ENCODE results near the gene GNAT2. TPM values are rescaled to one million over a fixed set of nuclear protein-coding genes. Genes with fewer than 3 reads are reported as not detected.
A peak's percentile ranks its signal among the peaks of the same experiment; 100 is the strongest.

Gene GNAT2
- 0.16 TPM in 1 of 2 replicates, not detected in the other for total RNA-seq

DNA sequence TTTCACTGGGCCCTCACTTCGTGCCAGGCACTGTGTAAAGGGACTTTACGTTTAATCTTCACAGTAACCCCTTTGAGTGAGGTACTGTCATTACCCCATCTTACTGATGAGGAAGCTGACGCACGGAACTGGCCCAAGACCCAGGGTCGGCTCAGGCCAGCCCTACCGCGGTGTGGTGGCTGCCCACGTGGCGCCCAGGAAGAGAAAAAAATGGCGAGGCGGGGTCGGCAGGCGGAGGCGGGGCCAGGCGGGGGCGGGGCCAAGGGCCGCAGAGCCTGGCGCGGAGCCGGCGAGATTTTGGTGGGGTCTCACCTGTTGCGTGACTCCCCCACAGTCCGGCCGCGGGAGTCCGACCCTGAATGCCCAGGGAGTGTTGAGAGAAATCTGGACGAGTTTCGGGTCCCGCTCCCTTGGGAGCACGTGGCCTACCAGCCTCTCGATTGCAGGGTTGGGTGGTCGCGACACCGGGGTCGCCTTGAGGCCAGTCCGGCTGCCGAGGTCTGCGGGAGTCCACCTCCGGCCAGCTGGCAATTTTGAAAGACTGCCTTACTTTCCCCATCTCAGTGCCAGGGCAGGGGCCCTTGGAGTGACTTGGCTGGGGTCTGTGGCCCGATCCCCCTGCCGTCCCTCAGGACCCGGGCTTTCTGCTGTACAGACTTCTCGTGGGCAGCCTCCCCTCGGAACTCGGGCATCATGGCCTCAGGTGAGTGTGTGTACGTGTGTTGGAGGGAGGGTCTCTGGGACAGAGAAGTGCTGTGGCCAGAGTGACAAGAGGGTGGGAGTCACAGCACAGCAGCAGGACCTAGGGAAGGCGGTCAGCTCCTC, at the start of gene GNAT2, which contains the start of gene AMPD2:
Gene GNAT2 (minus strand): TSS at position 41 of the 825 bp plus-strand sequence. CDS start 6,746 bp downstream, outside the sequence.
Gene AMPD2 (plus strand): TSS at position 262 of the 825 bp plus-strand sequence. CDS start 1,339 bp downstream, outside the sequence.

GRCh38 chr1:109667452-109668122, 48.2 kb upstream of the GNAT2 start, which contains the start of gene GSTM2:
Gene GSTM2, plus strand, starts transcription at chr1:109668057. Its CDS starts 59 bp downstream, at chr1:109668116.

DNA sequence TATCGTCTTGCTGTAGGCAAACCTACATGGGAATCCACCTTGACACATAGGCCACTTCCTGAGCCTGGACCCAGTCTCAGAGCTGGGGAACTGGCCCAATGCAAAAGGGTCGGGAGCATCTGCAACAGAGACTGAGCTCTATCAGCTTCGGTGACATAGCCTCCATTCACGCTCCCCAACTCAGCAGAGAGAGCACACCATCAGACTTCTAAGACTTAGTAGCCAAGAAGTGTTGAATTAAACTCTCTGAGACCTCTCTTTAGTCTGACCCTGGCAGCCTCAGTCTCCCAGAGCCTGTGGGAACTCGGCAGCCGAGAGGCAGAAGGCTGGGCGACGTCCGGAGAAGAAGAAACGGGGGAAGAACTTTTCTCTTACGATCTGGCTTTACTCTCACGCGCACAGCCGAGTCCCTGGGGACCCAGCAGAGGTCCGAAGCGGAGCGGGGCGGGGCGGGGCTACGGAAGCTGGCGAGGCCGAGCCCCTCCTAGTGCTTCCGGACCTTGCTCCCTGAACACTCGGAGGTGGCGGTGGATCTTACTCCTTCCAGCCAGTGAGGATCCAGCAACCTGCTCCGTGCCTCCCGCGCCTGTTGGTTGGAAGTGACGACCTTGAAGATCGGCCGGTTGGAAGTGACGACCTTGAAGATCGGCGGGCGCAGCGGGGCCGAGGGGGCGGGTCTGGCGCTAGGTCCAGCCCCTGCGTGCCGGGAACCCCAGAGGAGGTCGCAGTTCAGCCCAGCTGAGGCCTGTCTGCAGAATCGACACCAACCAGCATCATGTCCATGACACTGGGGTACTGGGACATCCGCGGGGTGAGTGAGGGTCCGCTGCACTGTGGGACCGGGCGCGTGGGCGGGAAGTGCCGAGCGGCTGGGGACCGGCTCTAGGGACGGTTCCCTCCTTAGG, 36.5 kb upstream of the GNAT2 start, which contains the start of gene GSTM4:
Gene GSTM4 (plus strand): TSS at position 485 of the 905 bp plus-strand sequence. CDS start 291 bp downstream, at position 776.

Small RNA genes within 50 kb of the gene (small RNA-seq; reads per million reads assigned to genes)
- 9.3 reads per million, percentile 90 among the genes with 10 or more reads in this experiment for gene RNU6V

Other genes with a start within 250 kb of the GNAT2 start
- 9.6 and 13.1 TPM in 2 replicates for gene SORT1, start 221.7 kb downstream of the GNAT2 start, total RNA-seq
- gene PSMA5, start 193.2 kb downstream of the GNAT2 start, total RNA-seq, result 31.3 and 47.8 TPM in 2 replicates
- under 0.01 and 0.12 TPM in 2 replicates for gene SYPL2, start 153.1 kb downstream of the GNAT2 start, total RNA-seq
- 3.5 and 3.7 TPM in 2 replicates for gene ATXN7L2, start 135.7 kb downstream of the GNAT2 start, total RNA-seq
- 11.7 and 12.2 TPM in 2 replicates for gene CYB561D1, start 125.5 kb downstream of the GNAT2 start, total RNA-seq
- gene AMIGO1, start 109.9 kb downstream of the GNAT2 start, total RNA-seq, result 3.3 and 4.9 TPM in 2 replicates
- gene GPR61, start 79.7 kb downstream of the GNAT2 start, total RNA-seq, result not detected in 2 replicates
- 12.9 and 14.3 TPM in 2 replicates for gene GNAI3, start 71.0 kb downstream of the GNAT2 start, total RNA-seq
- gene AMPD2, start 221 bp upstream of the GNAT2 start, total RNA-seq, result 140 and 147 TPM in 2 replicates
- gene GSTM4, start 36.5 kb upstream of the GNAT2 start, total RNA-seq, result 16.5 and 17.5 TPM in 2 replicates
- gene GSTM2, start 48.4 kb upstream of the GNAT2 start, total RNA-seq, result 27.7 and 31.9 TPM in 2 replicates
- gene GSTM1, start 68.2 kb upstream of the GNAT2 start, total RNA-seq, result 18.3 TPM in 1 of 2 replicates, not detected in the other
- 6.0 and 12.5 TPM in 2 replicates for gene GSTM5, start 92.6 kb upstream of the GNAT2 start, total RNA-seq
- 70.7 and 124 TPM in 2 replicates for gene GSTM3, start 121.4 kb upstream of the GNAT2 start, total RNA-seq
- gene EPS8L3, start 144.3 kb upstream of the GNAT2 start, total RNA-seq, result not detected in 2 replicates